Calu3 (cell line): ENCODE measurements around the gene PDZD2. TPM values are rescaled to one million over a fixed set of nuclear protein-coding genes. Genes with fewer than 3 reads are reported as not detected.
"Not testable (repeated sequence)": the region's sequence is repeated elsewhere in the genome, so short reads cannot be mapped to it uniquely, and the experiment has no call there.

Experiments
- BruUV-seq: library from RNA; stranded (reverse); fragments of 400-500 nt; replicated peaks from 2 replicates; lab custom pipeline; 2021; lab: Mats Ljungman, UMichigan
- CTCF ChIA-PET: fragments of 300-600 bp; sonication (Branson Sonifier 250); formaldehyde crosslinking; loops from one replicate; lab custom pipeline; 2022; ENCODE audit warnings: antibody characterized with exemption; lab: Charles Lee
- DNase-seq: peaks from one replicate; pipeline ENCODE4 v3.0.0; 2022
- H3K27ac Mint-ChIP-seq: one replicate; pipeline ENCODE4 v1.8.0; 2022; ENCODE audit warnings: mixed read lengths; ENCODE audit not compliant: unreplicated experiment
- H3K27me3 Mint-ChIP-seq: one replicate; pipeline ENCODE4 v1.8.0; 2022; ENCODE audit warnings: mixed read lengths; ENCODE audit not compliant: unreplicated experiment
- H3K36me3 Mint-ChIP-seq: one replicate; pipeline ENCODE4 v1.8.0; 2022; ENCODE audit warnings: mild to moderate bottlenecking, moderate library complexity, mixed read lengths; ENCODE audit not compliant: insufficient read depth, unreplicated experiment
- H3K4me1 Mint-ChIP-seq: one replicate; pipeline ENCODE4 v1.8.0; 2022; ENCODE audit warnings: mild to moderate bottlenecking, low read depth, mixed read lengths; ENCODE audit not compliant: unreplicated experiment
- H3K4me3 Mint-ChIP-seq: one replicate; pipeline ENCODE4 v1.8.0; 2022; ENCODE audit warnings: mild to moderate bottlenecking, low read depth, moderate library complexity, mixed read lengths; ENCODE audit not compliant: unreplicated experiment
- H3K9me3 Mint-ChIP-seq: one replicate; pipeline ENCODE4 v1.8.0; 2022; ENCODE audit warnings: low read depth, mixed read lengths; ENCODE audit not compliant: unreplicated experiment
- CTCF ChIP-seq: fragments of 200-600 bp; IDR thresholded peaks from one replicate; pipeline ENCODE4 v1.8.0; 2022; ENCODE audit warnings: antibody characterized with exemption; ENCODE audit not compliant: unreplicated experiment
- intact Hi-C: fragments of 100-400 bp; cut with micrococcal nuclease; formaldehyde crosslinking; loops from one replicate; pipeline ENCODE4 v1.10.0; 2022; ENCODE audit not compliant: unreplicated experiment
- total RNA-seq: library from RNA; stranded (reverse); gene quantifications from 2 replicates; pipeline ENCODE4 v1.2.3, GENCODE V29; 2022

Gene PDZD2
- total RNA-seq, 1 experiment from 2014 or later = 0.97 TPM

- H3K9me3 Mint-ChIP-seq = no peaks in the 10 kb centered on the region
- no peak for TF ChIP-seq CTCF
- no peaks in the 10 kb centered on the region for H3K36me3 Mint-ChIP-seq
- CTCF ChIA-PET = interaction anchor here (0.6 to 0.7 kb wide), 2 partner anchors 29 to 53 kb away, joined by 5 to 8 read pairs; no protein-coding TSS in a partner anchor
- H3K4me3 Mint-ChIP-seq = no peak overlapping the region
- H3K4me1 Mint-ChIP-seq = no peaks in the 10 kb centered on the region
- BruUV-seq = no TSS peak
- peaks cover 45% of the 10 kb centered on the region for H3K27me3 Mint-ChIP-seq
- H3K27ac Mint-ChIP-seq = no peak overlapping the region
- intact Hi-C loops = no loop called here
- DNase-seq = no peak
These were observed 83.2 kb downstream of the PDZD2 start for GRCh38 chr5:31722111-31722510.

GRCh38 chr5:31725996-31726395 lies 87.1 kb downstream of the PDZD2 start:
- Mint-ChIP-seq H3K27me3 (peaks cover 24% of the 10 kb centered on the region), H3K36me3 (no peaks in the 10 kb centered on the region), H3K27ac (no peak overlapping the region), H3K9me3 (no peaks in the 10 kb centered on the region), H3K4me1 (no peaks in the 10 kb centered on the region), H3K4me3 (no peak overlapping the region)
- no TSS peak for BruUV-seq
- no peak for DNase-seq
- CTCF ChIA-PET = no interaction called here
- no peak for TF ChIP-seq CTCF
- intact Hi-C loops = no loop called here

DNA sequence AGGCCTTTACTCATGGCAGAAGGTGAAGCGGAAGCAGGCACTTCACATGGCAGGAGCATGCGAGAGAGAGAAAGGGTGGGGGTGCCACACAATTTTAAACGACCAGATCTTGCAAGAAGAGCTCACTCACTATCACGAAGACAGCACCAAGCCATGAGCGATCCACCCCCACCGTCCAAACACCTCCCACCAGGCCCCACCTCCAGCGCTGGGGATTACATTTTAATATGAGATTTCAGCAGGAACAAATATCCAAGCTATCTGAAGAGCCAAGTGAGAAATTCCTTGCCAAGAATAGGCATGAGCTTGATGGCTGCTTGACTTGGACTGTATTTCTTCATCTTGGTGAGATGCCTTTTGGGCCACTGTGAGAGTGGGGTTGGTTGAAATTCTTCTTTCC lies 88.0 kb downstream of the PDZD2 start:
- Mint-ChIP-seq H3K4me3 (no peak overlapping the region), H3K9me3 (no peaks in the 10 kb centered on the region), H3K4me1 (no peaks in the 10 kb centered on the region), H3K27me3 (peaks cover 15% of the 10 kb centered on the region), H3K36me3 (no peaks in the 10 kb centered on the region), H3K27ac (no peak overlapping the region)
- BruUV-seq = no TSS peak
- no peak for DNase-seq
- TF ChIP-seq CTCF = no peak
- CTCF ChIA-PET = interaction anchor here (0.6 to 0.7 kb wide), 3 partner anchors 116 to 662 kb away, joined by 4 read pairs; no protein-coding TSS in a partner anchor
- intact Hi-C loops = no loop called here

GRCh38 chr5:31728039-31728438 lies 89.1 kb downstream of the PDZD2 start:
- Mint-ChIP-seq H3K4me3 (no peak overlapping the region), H3K27ac (no peak overlapping the region), H3K4me1 (no peaks in the 10 kb centered on the region), H3K36me3 (no peaks in the 10 kb centered on the region), H3K9me3 (no peaks in the 10 kb centered on the region), H3K27me3 (peaks cover 7% of the 10 kb centered on the region)
- no peak for DNase-seq
- no TSS peak for BruUV-seq
- no peak for TF ChIP-seq CTCF
- CTCF ChIA-PET = interaction anchor here (0.6 kb wide), 1 partner anchor 106 kb away, joined by 3 read pairs; no protein-coding TSS in a partner anchor
- intact Hi-C loops = no loop called here

GRCh38 chr5:31728806-31729205 lies 89.9 kb downstream of the PDZD2 start:
- H3K9me3 Mint-ChIP-seq, H3K36me3 Mint-ChIP-seq, DNase-seq, BruUV-seq, CTCF ChIA-PET, H3K27ac Mint-ChIP-seq, H3K4me3 Mint-ChIP-seq, H3K27me3 Mint-ChIP-seq, intact Hi-C loops, H3K4me1 Mint-ChIP-seq: not testable (repeated sequence)
